HG03280 (cell line): ENCODE data around the gene MCC.
"Not testable (repeated sequence)": the region's sequence is repeated elsewhere in the genome, so short reads cannot be mapped to it uniquely, and the experiment has no call there.

Experiments
- ATAC-seq: cut with Tn5 transposase; IDR thresholded peaks from one replicate; pipeline ENCODE4 v1.9.1; 2021; ENCODE audit warnings: mild to moderate bottlenecking, moderate library complexity; ENCODE audit not compliant: unreplicated experiment

Gene MCC

GRCh38 chr5:113092683-113093082, 395.6 kb downstream of the MCC start:
- no peak for ATAC-seq

DNA sequence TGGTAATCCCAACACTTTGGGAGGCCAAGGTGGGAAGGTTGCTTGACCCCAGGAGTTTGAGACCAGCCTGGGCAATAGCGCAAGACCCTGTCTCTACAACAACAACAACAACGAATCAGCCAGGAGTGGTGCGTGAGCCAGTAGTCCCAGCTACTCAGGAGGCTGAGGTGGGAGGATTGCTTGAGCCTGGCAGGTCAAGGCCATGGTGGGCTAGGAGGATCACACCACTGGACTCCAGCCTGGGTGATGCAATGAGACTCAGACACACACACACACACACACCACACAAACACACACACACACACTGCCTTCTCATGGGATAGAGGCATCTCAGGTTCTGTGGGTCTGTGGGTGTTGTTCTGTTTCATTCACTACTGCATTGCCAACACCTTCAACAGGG, 396.6 kb downstream of the MCC start:
- no peak for ATAC-seq

DNA sequence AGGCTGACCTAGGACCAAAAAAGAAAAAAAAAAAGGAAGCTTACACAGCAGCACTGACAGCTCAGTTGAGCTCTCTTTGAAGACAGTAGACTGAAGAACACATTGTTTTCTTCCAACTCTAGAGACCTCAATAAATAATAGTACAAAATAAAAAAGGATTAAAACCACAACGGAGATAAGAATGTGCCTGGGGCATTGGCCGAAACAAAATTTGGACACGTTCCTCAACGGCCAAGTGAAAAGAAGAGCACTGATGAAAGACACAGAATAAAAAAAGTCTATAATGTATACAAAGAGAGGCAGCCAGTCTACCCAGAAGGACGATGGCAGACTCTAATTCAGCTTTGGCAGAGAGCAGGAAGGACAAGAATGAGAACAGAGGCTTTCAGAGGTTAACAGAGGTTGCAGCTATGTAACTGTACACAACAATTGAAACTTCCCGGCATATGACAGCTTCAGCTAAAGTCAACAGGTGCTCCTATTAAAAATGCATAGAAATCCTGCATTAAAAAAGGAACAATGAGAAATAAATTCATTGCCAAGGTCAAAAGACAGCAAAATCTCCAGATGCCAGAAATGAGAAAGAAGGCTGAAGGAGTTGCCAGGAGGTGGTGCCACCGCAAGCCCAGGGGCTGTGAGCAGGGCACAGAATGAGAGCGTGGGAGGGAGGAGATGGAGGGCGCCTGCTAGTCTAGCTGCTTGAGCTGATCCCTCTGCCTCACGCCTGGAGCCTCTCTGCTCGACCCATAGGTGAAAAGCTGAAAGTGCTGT, 397.7 kb downstream of the MCC start:
- ATAC-seq: no peak

DNA sequence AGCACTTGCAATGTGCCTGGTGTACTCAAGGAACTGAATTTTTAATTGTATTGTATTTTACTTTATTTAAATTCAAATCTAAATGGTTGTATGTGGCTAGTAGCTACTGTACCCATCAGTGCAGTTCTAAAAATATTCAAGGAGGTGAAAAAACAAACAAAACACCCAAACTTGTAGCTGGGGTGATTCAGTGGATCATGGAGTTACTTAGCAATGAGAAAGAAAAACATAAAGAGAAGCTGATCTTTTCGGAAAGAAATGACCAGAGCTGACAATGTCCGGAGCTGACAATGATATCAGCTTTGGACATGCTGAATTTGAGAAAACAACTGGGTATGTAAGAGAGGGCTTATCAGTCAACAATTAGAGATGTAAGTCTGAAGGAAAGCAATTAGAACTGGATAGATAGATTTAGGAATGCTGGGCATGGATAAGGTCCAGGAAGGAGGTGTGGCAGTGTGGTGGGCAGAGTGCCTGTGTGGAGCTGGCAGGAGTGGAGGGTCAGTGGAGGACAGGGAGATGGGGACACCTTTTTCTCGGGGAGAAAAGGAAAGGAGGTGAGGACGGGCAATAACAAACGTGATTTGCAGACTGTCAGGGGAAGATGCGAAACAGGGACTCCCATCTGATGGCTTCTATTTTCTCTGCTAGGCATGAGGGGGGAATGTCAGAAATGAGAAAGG, 398.5 kb downstream of the MCC start:
- no peak for ATAC-seq

DNA sequence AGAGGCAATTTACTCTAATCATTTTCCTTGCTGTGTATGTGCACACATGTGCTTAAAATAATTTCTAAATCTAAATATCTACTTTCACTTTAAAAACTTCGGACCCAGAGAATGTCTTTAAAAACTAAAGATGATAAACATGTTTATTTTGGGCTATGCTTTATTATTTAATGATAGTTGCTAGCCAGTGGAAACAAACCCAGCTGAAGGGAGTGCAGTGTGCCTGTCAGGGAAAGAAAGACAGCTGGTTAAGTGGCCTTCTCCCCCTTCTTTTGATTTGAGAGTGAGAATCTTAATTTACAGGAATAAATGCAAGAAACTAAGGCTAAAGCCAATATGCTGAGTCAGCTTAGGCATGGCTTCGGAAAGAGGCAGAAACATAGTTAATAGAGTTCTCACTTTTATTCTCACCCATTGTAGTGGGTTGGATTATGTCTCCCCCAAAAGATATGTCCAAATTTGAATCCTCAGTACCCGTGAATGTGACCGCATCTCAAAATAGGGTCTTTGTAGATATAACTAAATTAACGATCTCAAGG, 400.2 kb downstream of the MCC start:
- no peak for ATAC-seq

- ATAC-seq: no peak
Observed at GRCh38 chr5:113085880-113086409, 402.3 kb downstream of the MCC start.

- ATAC-seq: no peak
Observed at GRCh38 chr5:113085084-113085414, 403.2 kb downstream of the MCC start.

DNA sequence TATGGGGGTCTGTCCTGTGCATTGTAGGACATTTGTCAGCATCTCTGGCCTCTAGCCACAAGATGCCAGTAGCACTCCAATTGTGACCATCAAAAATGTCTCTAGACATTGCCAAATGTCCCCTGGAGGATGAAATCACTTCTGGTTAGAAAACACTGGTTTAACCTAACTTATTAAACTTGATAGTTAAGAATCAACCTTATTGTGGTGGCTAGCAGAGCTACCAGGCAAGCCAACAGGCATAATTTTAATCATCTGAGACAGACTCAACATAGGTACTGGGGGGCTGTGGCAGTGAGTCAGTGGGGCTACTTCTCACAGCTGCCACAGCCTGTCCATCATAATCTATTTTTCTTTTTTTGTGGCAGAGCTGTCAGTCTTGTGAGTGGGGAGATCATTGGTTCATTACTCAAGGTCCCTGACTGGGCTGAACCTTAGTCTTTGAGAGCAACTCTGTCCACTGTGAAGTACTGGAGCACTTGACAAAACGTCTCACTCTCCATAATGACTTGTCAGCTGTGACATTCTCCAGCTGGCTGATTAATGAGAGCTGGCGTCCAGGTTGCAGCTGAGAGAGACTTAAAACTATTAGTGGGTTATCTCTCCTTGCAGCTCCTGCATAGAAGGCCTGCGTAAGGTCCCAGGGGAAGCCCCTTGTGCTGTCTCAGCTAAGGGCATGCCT, 403.7 kb downstream of the MCC start:
- no peak for ATAC-seq

DNA sequence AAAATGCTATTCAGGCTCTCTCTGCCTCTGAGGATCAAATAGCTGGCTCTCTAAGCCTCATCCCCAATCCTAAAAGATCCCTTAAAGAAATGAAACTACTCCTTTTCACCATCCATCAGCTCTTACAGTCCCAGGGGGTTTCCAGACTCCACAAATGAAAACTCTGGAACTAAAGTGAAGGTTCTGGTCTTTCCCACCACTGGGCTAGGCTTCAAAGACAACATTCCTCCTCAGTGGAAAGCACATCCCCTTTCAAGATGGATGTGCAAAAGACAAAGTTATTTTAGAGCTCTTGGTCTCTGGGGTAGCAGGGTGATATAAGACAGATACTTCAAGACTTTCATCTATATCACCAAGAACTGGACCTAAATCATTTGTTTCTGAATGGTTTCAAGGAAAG, 404.8 kb downstream of the MCC start:
- ATAC-seq: no peak

DNA sequence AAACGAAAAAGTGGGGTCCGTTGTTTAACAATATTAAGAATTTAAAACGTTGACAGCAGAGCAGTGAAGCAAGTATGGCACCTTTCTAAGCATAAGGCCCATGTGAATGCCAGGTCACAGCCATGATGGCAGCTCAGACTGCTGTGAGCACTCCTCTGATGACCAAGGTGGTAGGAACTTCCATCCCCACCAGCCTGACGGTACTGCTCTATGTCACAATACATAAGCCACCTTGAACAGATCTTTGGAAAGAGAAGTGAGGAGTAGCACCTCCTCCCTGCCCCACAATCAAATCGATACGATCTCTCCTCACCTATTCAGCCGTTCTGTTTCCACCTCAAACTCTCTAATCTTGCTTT, 405.7 kb downstream of the MCC start:
- no peak for ATAC-seq

- no peak for ATAC-seq
Observed at GRCh38 chr5:113081881-113082546, 406.2 kb downstream of the MCC start.

- ATAC-seq: no peak
Observed at GRCh38 chr5:113081091-113081839, 407.0 kb downstream of the MCC start.

DNA sequence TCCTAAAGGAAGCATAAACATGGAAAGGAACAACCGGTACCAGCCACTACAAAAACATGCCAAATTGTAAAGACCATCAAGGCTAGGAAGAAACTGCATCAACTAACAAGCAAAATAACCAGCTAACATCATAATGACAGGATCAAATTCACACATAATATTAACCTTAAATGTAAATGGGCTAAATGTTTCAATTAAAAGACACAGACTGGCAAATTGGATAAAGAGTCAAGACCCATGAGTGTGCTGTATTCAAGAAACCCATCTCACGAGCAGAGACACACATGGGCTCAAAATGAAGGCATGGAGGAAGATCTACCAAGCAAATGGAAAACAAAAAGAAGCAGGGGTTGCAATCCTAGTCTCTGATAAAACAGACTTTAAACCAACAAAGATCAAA, 411.6 kb downstream of the MCC start:
- ATAC-seq: not testable (repeated sequence)

DNA sequence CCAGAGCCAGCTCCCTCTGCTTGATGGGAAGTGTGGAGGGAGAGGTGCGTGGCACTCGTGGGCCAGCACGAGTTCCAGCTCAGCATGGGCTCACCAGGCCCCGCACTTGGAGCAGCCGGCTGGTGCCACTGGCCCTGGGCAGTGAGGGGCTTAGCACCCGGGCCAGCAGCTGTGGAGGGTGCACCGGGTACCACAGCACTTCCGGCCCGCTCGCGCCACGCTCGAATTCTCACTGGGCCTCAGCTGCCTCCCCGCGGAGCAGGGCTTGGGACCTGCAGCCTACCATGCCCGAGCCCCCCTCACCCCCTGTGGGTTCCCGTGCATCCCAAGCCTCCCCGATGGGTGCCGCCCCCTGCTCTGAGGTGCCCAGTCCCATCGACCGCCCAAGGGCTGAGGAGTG, 413.2 kb downstream of the MCC start:
- ATAC-seq: no peak

GRCh38 chr5:113073629-113074034, 414.6 kb downstream of the MCC start:
- not testable (repeated sequence) for ATAC-seq

DNA sequence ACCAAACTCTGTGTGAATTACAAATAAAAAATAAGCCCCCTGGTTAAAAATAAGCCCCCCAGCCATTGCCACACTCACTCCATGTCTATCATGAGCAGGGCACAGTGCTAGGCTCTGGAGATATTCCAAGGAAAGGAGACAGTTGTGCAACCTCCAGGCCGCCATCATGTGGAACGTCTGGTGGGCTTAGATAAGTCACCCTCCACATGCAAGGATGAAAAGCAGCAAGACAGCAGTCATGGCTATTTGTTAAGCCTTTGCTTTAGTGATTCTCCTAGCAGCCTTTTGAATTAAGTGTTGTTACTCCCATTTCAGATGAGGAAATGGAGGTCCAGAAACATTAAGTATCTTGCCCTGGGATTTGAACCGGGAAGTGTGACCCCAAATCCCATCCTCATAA, 416.9 kb downstream of the MCC start:
- ATAC-seq: no peak

DNA sequence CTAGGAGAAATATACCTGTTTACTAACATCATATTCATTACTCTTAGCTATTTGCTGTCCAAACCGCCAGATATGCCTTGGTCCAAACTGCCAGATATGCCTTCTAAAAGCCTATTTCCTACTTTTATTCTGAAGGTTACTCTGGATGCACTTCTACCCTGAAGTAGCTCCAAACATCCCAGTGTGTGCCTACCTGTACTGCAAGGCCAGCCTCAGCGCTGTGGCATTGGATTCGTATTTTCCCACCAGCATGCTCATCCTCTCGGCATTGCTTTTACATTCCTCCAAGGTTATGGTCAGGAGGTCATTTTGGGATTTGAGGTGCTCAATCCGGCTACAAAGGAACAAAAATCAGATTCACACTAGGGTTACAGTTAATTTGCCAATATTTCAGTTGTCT, 417.4 kb downstream of the MCC start:
- ATAC-seq: no peak

DNA sequence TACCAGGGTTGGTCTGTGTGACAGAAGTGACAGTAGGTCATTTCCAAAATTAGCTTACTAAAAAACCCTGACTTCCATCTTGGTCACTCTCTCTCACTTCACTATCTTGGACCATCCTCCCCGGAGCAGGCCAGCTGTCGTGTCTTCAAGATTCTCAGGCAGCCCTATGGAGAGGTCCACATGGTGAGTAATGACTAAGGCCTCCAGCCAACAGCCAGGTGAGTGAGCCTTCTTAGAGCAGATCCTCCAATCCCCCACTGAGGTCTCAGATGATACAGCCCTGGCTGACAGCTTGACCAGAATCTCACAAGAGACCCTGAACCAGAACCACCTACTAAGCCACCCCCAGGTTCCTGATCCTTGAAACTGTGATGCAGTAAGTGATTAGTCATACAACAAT, 419.7 kb downstream of the MCC start:
- ATAC-seq: no peak

DNA sequence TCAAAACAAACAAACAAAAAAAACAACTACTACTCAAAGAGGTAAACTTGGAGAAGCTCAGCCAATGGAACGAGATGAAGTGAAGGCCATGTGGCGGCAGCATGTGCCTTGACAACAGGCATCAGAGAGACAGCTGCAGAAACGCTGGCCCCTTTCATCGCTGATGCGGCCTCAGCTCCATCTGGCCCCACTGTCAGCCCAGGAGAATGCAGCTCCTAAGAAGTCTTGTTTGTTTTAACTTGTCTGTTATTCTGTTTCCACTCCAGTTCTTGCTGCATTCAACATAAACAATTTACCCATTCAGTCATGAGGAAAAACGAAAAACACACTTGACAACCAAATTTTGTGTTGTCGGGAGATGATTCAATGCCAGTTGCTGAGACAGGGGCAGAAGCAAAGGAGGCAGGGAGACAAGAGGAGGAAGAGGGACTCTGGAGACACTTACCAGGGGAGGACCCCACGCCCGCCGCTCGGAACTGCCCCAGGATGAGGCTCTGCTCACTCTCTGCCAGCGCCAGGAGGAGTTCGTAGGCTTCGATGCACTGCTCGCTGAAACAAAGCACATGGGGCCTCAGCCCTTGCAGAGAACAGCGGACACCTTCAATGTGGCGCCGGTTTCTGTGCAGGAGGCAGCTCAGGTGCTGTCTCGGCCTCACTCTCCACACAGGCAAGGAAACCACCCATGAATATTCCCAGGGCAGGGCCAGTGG, 420.5 kb downstream of the MCC start:
- no peak for ATAC-seq

DNA sequence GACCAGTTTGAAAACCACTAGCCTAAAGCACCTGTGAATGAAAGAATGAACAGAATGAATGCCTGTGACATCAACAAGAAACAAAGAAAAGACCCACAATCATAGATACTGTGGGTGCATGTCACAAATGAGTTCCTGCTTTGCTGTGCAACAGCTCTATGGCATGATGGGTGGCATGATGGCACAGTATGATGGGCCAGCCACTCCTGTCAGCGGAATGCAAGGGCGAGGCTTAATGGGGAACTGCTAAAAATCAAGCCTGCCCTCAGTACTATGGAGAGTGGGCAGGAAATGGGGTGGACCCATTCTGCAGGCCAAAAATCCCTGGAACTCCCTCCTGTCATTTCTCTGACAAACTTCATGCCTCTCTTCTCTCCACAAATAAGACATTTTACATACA, 422.6 kb downstream of the MCC start:
- ATAC-seq: no peak
